ENCODE results near the gene PSTPIP1. TPM values are rescaled to one million over a fixed set of nuclear protein-coding genes. Genes with fewer than 3 reads are reported as not detected.

Gene PSTPIP1
- total RNA-seq, 1 donor from 2014 or later: 13.3 TPM

DNA sequence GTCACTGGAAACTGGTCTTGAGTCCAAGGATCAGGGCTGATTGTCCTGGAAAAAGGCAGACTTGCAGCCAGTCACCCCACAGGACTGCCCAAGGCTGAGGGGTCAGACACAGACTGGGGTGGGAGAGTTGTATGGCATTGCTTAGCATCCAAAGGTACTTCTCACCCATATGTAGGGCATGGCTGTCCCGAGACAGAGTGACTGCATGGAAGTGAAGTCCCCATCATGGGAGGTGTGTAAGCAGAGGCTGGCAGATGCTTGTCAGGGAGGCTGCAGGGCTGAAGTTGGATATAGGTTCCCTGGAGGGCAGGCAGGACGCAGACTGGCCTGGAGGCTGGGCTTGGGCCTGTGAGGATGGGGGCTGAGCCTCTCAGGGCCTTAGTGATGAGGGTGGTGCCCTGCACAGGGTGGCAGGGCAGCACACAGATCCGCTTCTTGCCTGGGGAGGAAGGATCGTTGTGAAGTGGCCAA, 31.1 kb downstream of the PSTPIP1 start:
- H3K4me1 ChIP-seq: peaks cover 13% of the 10 kb centered on the region

DNA sequence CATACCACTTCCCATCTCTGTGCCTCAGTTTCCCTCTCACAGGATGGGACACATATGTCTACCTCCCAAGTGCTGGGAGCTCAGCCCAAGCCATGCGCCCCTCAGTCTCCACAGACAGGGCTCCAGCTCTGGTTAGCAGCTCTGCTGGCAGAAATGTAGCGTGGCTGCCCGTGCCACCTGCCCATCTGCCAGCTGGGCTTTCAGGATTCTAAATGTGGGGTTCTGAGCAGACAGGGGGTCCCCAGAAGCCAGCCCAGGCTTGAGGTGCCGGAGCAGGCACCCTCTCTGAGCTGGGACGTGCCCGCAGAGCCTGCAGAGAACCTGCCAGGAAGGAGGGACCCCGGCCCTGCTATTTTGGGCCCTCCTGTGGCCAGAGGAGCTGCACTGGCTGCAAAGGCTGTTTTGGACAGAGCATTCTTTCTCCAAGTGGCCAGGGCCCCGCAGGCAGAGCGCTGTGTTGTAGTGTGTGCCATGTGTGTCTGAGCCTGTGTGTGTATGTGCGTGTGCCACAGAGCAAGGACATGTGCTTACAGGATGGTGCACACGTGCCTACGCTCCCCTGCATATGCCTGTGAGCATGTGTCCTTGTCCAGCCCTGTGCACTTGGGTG, 31.7 kb downstream of the PSTPIP1 start:
- Histone ChIP-seq H3K4me3 (no peak overlapping the region), H3K4me1 (peaks cover 13% of the 10 kb centered on the region), H3K9me3 (no peaks in the 10 kb centered on the region), H3K27me3 (no peaks in the 10 kb centered on the region), H3K36me3 (no peaks in the 10 kb centered on the region), H3K27ac (no peak overlapping the region)
- TF ChIP-seq POLR2AphosphoS5 (IDR thresholded peaks at IDR 0.05; ENCODE audit: insufficient read depth in 1 of 2, low read depth in 1 of 2): no peak
- intact Hi-C loops (cut with DNase I): no loop called here
- DNase-seq (ENCODE audit: extremely low spot score in 2 of 2): no peak

More for the DNA sequence above, 31.1 kb downstream of the PSTPIP1 start:
- TF ChIP-seq POLR2AphosphoS5 (IDR thresholded peaks at IDR 0.05; ENCODE audit: insufficient read depth in 1 of 2, low read depth in 1 of 2): no peak
- TF ChIP-seq, protein P1, sequence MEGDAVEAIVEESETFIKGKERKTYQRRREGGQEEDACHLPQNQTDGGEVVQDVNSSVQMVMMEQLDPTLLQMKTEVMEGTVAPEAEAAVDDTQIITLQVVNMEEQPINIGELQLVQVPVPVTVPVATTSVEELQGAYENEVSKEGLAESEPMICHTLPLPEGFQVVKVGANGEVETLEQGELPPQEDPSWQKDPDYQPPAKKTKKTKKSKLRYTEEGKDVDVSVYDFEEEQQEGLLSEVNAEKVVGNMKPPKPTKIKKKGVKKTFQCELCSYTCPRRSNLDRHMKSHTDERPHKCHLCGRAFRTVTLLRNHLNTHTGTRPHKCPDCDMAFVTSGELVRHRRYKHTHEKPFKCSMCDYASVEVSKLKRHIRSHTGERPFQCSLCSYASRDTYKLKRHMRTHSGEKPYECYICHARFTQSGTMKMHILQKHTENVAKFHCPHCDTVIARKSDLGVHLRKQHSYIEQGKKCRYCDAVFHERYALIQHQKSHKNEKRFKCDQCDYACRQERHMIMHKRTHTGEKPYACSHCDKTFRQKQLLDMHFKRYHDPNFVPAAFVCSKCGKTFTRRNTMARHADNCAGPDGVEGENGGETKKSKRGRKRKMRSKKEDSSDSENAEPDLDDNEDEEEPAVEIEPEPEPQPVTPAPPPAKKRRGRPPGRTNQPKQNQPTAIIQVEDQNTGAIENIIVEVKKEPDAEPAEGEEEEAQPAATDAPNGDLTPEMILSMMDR (IDR thresholded peaks at IDR 0.05): no peak
- no peak for TF ChIP-seq POLR2A (IDR thresholded peaks at IDR 0.05)
- Histone ChIP-seq H3K9me3 (no peaks in the 10 kb centered on the region), H3K27ac (no peak overlapping the region), H3K27me3 (no peaks in the 10 kb centered on the region), H3K4me3 (no peak overlapping the region), H3K36me3 (no peaks in the 10 kb centered on the region)
- intact Hi-C loops (cut with DNase I): no loop called here
- DNase-seq (ENCODE audit: extremely low spot score in 2 of 2): no peak

DNA sequence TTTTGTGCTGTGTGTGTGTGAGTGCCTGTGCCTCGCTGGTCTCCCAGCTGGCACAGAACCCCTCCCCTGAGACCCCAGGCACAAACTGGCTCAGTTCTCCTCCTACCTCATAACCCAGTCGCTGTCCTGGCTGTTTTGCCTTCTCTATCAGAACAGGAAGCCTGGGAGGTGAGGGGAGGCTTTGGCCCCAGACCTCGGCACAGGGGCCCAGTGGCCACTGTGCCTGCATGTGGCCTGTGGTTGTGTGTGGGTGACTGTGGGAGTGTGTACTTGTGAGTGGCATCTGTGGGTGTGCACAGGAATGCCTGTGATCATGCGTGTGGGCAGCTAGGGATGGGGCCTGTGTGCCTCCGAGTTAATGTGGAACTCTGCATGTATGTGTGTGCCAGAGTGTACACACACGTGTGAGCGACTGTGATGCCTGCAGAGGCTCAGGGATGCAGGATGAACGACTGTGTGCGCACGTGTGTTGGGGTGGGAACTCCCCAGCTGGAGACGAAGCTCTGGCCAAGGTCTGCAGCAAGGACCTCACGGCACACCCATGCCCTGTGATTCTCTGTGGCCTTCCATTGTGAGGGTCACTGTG, 32.3 kb downstream of the PSTPIP1 start:
- Histone ChIP-seq H3K36me3 (no peaks in the 10 kb centered on the region), H3K4me1 (peaks cover 13% of the 10 kb centered on the region), H3K4me3 (no peak overlapping the region), H3K9me3 (no peaks in the 10 kb centered on the region), H3K27me3 (no peaks in the 10 kb centered on the region), H3K27ac (no peak overlapping the region)
- intact Hi-C loops (cut with DNase I): no loop called here
- no peak for DNase-seq (ENCODE audit: extremely low spot score in 2 of 2)
- TF ChIP-seq POLR2AphosphoS5 (IDR thresholded peaks at IDR 0.05; ENCODE audit: insufficient read depth in 1 of 2, low read depth in 1 of 2) (no peak), POLR2A (IDR thresholded peaks at IDR 0.05) (no peak)
- TF ChIP-seq, protein P1 (IDR thresholded peaks at IDR 0.05): no peak

DNA sequence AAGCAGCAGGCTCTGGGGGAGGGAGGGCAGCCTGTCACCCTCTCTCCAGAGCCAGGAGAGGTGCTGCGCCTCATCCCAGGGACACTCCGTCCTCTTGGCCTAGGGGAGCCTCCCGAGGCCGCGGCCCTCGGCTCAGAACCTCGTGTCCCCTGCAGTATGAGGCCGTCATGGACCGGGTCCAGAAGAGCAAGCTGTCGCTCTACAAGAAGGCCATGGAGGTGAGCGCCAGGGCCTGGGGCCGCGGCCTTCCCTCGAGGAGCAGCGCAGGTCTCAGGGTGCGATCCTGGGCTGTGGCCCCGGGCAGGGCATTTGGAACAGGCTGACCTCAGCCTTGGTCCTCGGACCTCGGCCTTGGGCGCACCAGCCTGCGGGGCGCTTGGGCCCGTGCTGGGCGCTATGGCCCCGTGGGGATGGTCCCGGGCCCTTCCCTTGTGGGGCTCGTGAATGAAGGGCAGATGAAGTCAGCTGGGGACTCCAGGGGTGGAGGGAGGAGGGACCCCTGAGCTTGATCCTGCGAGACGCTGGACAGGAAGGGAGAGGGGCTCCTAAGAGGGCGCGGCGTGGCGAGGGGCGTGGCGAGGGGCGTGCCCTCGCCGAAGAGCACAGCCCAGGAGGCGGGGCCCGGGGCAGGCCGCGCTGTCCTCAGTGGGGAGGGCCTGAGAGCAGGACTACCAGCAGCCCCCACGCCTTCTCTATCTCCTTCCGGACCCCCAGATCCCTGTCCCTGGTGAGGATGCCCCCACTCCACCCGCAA, 32.9 kb downstream of the PSTPIP1 start:
- no peaks in the 10 kb centered on the region for H3K9me3 ChIP-seq
- H3K36me3 ChIP-seq: no peaks in the 10 kb centered on the region
- intact Hi-C loops (cut with DNase I): no loop called here
- H3K27me3 ChIP-seq: no peaks in the 10 kb centered on the region
- no peak overlapping the region for H3K27ac ChIP-seq
- peak overlapping the region; percentile 6 to 22 for H3K4me3 ChIP-seq
- DNase-seq (ENCODE audit: extremely low spot score in 2 of 2): no peak
- TF ChIP-seq POLR2AphosphoS5 (IDR thresholded peaks at IDR 0.05; ENCODE audit: insufficient read depth in 1 of 2, low read depth in 1 of 2) (no peak), POLR2A (IDR thresholded peaks at IDR 0.05) (no peak)
- TF ChIP-seq, protein P1 (IDR thresholded peaks at IDR 0.05): no peak
- H3K4me1 ChIP-seq: peaks cover 13% of the 10 kb centered on the region

DNA sequence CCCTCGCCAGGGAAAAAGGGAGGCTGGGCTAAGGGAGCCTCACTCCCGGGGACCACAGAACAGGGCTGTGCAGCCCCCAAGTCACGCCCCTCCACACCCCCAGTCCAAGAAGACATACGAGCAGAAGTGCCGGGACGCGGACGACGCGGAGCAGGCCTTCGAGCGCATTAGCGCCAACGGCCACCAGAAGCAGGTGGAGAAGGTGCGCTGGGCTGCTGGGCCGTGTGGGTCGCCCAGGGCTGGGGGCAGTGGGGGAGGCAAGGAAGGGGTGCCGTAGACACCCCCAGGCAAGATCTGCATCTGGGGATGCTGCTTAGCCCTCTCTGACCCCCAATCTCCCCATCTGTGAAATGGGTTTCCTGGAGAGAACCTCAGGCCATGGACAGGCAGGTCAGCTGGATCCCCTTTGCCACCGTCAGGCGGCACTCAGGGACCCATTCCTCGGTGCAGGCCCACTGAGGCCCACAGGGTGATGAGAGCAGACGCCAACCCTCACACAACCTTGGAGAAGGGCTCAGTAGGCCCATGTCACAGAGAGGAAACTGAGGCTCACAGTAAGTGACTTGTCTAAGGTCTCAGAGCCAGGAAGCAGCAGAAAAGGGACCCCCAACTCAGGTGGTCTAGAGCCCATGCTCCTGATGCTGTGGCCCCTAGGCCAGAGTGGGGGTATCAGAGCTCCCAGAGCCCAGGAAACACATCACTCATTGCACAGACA, 33.7 kb downstream of the PSTPIP1 start:
- Histone ChIP-seq H3K9me3 (no peaks in the 10 kb centered on the region), H3K27me3 (no peaks in the 10 kb centered on the region), H3K4me3 (peak overlapping the region; percentile 6 to 22), H3K36me3 (no peaks in the 10 kb centered on the region), H3K4me1 (peaks cover 13% of the 10 kb centered on the region), H3K27ac (no peak overlapping the region)
- no peak for TF ChIP-seq POLR2A (IDR thresholded peaks at IDR 0.05)
- TF ChIP-seq POLR2AphosphoS5 (IDR thresholded peaks at IDR 0.05; ENCODE audit: insufficient read depth in 1 of 2, low read depth in 1 of 2): no peak
- TF ChIP-seq, protein P1 (IDR thresholded peaks at IDR 0.05): no peak
- intact Hi-C loops (cut with DNase I): no loop called here
- DNase-seq (ENCODE audit: extremely low spot score in 2 of 2): no peak

All from vagina (tissue), 2 donors.